ENCODE results near the gene TES.
"Not testable (repeated sequence)": the region's sequence is repeated elsewhere in the genome, so short reads cannot be mapped to it uniquely, and the experiment has no call there.

The TES gene

GRCh38 chr7:116225860-116226259 lies 15.5 kb downstream of the TES start:
- no peak for DNase-seq

- no peak for DNase-seq
Observed at GRCh38 chr7:116226664-116227063, 16.3 kb downstream of the TES start.

GRCh38 chr7:116227678-116228239 lies 17.4 kb downstream of the TES start:
- no peak for DNase-seq

- DNase-seq, result no peak
Observed at GRCh38 chr7:116228241-116228640, 17.9 kb downstream of the TES start.

- DNase-seq, result no peak
Observed at GRCh38 chr7:116229366-116229765, 19.0 kb downstream of the TES start.

- no peak for DNase-seq
Observed at GRCh38 chr7:116230191-116231005, 20.1 kb downstream of the TES start.

GRCh38 chr7:116231543-116231942 lies 21.2 kb downstream of the TES start:
- DNase-seq, result no peak

- no peak for DNase-seq
Observed at GRCh38 chr7:116231949-116232348, 21.6 kb downstream of the TES start.

GRCh38 chr7:116232350-116232749 lies 22.0 kb downstream of the TES start:
- no peak for DNase-seq

GRCh38 chr7:116232920-116233319 lies 22.6 kb downstream of the TES start:
- no peak for DNase-seq

- no peak for DNase-seq
Observed at GRCh38 chr7:116234517-116235200, 24.3 kb downstream of the TES start.

GRCh38 chr7:116235380-116235779 lies 25.0 kb downstream of the TES start:
- DNase-seq, result no peak

- DNase-seq, result peak; percentile 45 to 61
Observed at GRCh38 chr7:116236020-116236630, 25.8 kb downstream of the TES start.

GRCh38 chr7:116239020-116239419 lies 28.7 kb downstream of the TES start:
- DNase-seq, result no peak

- no peak for DNase-seq
Observed at GRCh38 chr7:116239434-116239833, 29.1 kb downstream of the TES start.

GRCh38 chr7:116240024-116240668 lies 29.8 kb downstream of the TES start:
- DNase-seq, result no peak

GRCh38 chr7:116241291-116241690 lies 31.0 kb downstream of the TES start:
- no peak for DNase-seq

- no peak for DNase-seq
Observed at GRCh38 chr7:116242178-116242577, 31.8 kb downstream of the TES start.

- DNase-seq, result no peak
Observed at GRCh38 chr7:116242759-116243158, 32.4 kb downstream of the TES start.

GRCh38 chr7:116244803-116245202 lies 34.5 kb downstream of the TES start:
- DNase-seq, result not testable (repeated sequence)

GRCh38 chr7:116246357-116246756 lies 36.0 kb downstream of the TES start:
- no peak for DNase-seq

GRCh38 chr7:116249969-116250553 lies 39.7 kb downstream of the TES start:
- no peak for DNase-seq

GRCh38 chr7:116251675-116252074 lies 41.3 kb downstream of the TES start:
- no peak for DNase-seq
